ENCODE results near the gene CCDC170.

The CCDC170 gene

DNA sequence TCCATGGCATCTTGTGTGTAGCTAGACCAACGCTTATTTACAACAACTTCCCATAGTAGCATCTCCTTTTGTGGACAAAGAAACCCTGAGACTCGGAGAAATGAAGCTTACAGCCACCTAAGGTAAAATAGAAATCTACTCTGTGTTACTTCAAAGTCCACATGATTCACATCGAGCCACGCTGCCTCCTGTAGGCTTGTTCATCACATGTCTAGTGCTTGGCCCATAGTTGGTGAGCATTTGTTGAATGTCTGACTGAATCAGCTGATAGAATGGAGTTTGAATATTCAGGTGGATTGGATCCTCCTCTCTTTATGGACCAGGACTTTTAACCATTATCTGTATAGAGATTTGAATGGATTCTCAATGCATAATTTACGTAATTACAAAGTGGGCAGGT is 130.7 kb downstream of the CCDC170 start:
- DNase-seq: no peak

DNA sequence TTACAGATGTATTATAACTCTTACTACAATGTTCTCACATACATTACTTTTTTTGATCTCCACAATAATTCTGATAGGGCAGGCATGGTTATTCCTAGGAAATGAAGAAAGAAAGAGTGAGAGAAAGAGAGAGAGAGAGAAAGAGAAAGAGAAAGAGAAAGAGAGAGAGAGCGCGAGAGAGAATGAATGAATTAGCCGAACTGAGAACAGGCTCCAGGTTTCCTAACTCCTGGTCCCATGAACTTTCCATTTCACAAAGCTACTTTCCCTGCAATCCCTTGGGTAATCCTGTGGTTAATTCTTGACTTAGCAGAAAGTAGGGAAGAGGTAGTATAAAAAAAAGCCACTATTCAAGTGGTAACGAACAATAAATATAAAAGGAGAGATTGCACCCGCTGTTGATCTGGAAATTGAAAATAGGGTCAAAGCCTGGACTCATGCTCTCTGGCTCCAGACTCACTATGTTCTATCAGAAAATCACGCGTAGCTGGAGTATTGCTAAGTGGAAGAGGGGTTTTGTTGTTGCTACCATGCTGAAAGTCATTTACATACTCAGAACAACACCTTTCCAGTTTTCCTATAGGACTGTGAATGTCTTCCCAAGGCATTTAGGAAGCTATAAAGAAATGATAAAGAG is 131.2 kb downstream of the CCDC170 start:
- no peak for DNase-seq

DNA sequence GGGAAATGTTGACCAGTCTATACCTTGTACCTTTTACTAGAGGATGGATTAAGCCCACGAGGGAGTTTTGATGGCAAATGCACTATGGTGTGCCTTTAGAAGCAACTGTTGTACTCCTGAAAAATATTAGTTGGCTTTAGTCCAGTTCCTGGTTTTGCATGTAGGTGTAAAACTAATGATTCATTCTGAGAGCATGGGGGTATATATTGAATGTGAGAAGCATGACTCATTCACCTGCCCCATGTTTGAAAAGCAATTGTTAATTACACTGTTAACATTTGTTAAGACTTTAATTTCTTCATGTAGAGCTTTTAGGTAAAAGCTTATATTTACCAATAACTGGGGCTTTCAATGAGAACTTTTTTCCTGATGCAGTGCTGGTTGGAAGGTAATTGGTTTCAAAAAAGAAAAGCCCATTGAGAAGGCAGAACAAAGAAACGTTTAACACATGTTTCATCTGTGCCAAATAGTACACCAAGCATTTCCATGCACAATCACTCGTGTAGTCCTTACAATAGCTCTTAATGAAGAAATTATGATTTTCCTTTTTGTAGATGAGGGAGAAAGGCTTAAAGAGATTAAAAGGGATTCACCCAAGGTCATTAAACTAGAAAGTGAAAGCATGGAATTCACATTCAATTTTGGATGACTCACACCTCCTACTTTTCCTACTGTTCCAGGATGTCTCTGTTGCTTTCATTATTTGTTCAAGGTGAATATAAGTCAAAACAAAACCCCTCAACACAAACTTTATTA is 134.1 kb downstream of the CCDC170 start:
- DNase-seq: no peak

GRCh38 chr6:151629791-151630190 is 136.0 kb downstream of the CCDC170 start:
- no peak for DNase-seq

- DNase-seq: no peak
Measured at GRCh38 chr6:151630387-151630786, 136.6 kb downstream of the CCDC170 start.

DNA sequence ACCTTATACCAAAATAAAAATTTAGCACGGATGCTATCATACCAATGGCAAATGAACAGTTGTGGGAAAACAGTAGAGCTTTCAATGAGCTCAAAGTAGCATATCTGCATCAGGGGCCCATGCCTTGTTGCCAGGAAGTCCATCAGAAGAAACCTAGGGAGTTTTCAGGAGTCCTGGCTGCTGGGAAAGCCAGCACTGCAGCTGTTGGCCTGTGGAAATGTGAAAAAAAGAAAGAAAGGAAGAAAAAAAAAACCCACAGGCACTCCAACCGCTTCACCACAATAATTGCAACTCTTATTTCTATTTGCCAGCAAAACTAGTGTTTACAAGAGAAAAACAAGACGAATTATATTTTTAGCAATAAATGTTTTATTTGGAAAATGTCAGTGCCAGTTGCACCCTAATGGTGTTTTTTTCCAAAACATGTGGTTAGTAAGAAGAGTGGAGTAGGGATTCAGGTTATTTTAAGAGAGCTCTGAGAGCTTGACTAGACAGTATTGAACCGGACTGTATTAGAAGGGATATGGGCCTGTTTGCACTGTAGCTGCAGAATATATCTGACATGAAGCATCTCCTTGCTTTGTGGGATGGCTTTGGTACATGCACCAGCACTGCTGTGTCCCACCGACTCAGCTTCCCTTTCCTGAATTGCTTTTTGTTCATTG is 137.3 kb downstream of the CCDC170 start:
- no peak for DNase-seq

DNA sequence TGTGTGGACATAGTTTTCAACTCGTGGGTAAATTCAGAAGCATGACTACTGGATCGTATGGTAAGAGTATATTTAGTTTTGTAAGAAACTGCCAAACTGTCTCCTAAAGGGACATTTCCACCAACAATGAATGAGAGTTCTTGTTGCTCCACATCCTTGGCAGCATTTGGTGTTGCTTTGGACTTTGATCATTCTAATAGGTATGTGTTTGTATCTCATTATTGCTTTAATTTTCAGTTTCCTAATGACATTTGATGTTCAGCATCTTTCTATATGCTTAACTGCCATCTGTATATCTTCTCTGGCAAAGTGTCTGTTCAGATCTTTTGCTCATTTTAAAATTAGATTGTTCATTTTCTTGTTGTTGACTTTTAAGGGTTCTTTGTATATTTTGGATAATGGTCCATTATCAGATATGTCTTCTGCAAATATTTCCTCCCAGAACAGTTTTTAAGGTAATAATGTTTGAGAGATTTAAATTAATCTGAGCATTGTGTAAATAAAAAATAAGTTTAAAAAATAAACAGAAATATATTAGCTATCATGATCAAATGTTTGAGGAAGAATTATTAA is 138.7 kb downstream of the CCDC170 start:
- DNase-seq: no peak

DNA sequence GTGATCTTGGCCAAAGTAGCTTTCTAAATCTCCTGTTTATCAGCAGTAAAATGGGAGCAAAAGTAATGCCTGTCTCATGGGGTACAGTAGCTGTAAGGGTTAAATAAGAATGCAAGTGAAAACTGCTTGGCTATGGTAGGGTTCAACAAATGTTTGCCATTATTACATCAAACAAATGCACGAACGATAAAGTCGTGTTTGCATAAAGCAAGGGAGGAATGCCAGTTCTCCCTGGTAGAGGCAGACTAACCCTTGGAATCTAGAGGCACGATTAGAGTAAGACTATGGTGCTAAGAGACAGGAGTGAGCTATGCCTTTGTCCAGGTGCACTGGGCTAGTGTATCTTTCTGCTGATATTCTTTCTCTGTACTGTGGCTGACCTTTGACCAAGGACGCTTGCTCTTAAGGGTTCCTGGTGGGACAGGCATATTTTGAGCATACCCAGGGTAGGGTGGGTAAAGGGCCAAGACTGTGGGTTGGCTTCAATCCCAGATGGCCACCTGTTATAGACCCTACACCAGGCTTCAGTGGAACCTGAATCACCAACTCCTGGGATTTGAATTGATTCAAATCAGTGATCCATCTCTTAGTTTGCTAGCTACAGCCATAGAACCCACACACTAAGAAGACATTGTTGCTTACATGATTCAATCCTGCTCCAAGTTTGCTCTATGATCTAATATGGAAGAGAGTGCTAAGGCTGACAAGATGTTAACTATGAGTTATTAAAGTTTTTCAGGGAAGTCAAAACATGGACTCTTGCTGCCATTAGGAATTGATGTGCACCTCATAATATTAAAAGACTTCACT is 139.9 kb downstream of the CCDC170 start:
- no peak for DNase-seq

GRCh38 chr6:151634336-151634720 is 140.5 kb downstream of the CCDC170 start:
- no peak for DNase-seq

DNA sequence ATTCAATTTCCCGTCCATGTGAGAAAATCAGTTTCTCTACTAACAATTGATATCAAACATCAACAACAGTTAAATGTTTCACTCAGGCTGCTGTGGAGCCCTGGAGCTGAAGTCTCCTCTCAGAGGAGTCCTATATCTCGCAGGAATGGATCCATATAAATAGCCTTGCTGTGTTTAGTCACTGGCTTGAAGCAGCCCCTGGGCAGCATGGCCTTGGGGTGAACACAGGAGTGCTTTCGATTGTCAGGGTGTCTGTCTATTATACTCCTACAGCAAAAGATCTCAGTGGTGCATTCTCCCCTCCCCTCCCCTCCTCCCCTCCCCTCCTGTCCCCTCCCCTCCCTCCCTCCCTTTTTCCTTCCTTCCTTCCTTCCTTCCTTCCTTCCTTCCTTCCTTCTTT is 141.9 kb downstream of the CCDC170 start:
- no peak for DNase-seq

DNA sequence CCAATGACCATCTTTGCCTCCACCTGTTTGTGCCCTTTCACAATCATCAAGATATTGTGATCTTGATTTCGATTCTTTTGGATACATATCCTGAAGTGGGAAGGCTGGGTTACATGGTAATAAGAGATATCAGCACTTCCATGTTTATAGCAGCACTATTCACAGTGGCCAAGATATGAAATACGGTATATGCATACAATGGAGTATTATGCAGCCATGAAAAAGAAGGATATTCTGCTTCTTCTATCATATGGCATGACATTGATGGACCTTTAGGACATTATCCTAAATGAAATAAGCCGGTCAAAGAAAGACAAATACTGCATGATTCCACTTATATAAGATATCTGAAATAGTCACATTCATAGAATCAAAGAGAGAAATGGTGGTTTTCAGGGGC is 144.0 kb downstream of the CCDC170 start:
- no peak for DNase-seq

DNA sequence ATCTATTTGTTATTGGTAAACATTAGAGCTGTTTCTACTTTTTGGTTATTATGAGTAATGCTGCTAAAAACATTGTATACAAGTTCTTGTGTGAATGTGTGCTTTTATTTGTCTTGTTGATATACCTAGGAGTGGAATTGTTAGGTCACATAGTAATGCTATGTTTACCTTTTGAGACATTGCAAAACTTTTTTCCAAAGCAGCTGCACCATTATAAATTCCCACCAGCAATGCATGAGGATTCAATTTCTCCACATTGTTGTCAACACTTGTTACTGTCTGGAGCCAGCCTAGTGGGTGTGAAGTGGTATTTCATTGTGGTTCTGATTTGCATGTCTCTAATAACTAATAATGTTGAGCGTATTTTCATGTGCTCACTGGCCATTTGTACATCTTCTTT is 145.9 kb downstream of the CCDC170 start:
- no peak for DNase-seq

DNA sequence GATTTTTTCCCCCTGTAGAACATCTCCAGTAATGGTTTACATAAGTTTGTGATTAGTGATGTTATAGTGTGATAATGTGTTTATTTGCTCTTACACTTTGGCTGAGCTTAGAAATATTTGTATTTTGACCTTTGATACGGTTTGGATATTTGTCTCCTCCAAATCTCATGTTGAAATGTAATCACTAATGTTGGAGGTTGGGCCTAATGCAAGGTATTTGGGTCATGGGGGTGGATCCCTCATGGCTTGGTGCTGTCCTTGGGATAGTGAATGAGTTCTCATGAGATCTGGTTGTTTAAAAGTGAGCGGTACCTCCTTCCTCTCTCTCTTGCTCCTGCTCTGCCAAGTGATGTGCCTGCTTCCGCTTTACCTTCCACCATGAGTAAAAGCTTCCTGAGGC is 147.2 kb downstream of the CCDC170 start:
- DNase-seq: no peak

DNA sequence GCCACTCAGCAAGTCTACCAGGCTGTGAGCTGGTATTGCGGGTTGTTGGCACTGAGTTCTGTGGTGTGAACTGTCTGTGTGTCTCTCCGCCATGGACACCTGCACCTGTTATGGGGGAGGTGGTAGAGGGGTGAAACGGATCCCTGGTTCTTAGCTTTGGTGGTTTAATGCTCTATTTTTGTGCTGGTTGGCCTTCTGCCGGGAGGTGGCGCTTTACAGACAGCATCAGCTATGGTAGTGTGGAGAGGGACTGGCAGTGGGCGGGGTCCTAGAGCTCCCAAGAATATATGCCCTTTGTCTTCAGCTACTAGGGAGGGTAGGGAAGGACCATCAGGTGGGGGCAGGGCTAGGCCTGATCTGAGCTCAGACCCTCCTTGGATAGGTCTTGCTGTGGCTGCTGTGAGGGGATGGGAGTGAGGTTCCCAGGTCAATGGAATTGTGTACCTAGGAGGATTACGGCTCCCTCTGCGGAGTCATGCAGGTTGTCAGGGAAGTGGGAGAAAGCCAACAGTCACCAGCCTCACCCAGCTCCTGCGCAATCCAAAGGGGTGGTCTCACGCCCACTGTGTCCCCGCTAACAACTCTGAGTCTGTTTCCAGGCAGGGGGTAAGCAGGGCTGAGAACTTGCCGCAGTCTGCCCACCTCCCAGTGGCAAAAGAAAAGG is 154.3 kb downstream of the CCDC170 start:
- no peak for DNase-seq

DNA sequence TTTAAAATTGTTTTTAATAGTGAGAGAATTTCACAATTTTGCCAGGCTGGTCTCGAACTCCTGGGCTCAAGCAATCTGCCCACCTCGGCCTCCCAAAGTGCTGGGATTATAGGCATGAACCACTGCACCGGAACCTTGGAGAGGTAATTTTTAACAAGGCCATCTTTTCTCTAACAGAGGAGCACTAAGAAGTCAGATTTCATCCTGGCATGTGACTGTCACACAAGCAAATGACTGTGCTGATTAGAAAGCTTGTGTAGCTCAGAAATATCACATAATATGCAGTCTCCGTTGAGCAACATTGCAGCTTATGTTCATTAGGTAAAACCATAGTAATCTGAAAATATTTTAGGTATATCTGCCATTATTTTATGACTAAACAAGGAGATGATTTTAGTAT is 156.0 kb downstream of the CCDC170 start:
- no peak for DNase-seq

DNA sequence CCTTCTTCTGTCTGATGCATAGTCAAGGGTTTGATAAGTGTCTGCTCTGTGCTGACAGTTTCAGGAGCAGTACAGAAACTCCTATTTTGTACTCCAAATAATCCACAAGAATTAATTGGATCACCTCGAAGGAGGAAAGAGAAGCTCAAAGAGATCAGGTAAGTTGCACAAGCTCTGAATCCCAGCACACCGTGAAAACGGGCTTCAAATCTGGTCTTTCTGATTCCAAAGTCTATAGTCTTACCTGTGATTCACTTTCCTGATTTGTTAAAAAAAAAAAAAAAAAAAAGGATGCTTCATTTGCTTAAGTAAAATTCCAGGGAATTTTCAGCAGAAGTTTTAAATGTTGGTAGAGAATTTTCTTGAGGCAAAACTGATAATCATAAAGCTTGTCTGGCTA is 157.8 kb downstream of the CCDC170 start:
- no peak for DNase-seq

DNA sequence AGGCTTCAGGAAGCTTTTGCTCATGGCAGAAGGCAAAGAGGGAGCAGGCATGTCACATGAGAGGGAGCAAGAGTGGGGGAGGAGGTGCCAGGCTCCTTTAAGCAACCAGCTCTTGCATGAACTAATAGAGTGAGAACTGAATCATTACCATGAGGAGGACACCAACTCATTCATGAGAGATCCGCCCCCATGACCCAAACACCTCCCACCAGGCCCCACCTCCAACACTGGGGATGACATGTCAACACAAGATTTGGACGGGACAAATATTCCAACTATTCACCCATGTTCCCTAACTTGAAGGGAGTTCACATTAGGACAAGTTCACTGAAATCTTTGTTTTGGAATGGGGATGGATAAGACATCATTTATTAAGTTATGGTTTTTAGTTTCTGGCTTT is 158.5 kb downstream of the CCDC170 start:
- no peak for DNase-seq

DNA sequence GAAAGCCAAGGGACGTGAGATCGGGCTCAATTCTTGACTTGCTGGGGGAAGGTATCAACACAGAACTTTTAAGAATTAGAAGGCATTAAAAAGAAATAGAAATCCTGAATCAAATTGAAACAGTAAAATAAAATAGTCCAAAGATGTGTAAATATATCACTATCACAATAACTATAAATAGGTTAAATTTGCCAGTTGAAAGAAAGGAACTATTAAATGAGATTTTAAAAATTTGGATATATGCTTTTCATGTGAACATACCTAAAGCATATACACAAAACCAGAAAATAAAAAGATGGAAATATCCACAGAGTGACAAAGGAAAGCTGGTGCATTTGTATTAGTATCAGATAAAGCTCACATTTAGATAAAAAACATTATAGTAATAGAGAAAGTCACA is 161.3 kb downstream of the CCDC170 start:
- no peak for DNase-seq

- DNase-seq: no peak
Measured at GRCh38 chr6:151656392-151656791, 162.6 kb downstream of the CCDC170 start.

DNA sequence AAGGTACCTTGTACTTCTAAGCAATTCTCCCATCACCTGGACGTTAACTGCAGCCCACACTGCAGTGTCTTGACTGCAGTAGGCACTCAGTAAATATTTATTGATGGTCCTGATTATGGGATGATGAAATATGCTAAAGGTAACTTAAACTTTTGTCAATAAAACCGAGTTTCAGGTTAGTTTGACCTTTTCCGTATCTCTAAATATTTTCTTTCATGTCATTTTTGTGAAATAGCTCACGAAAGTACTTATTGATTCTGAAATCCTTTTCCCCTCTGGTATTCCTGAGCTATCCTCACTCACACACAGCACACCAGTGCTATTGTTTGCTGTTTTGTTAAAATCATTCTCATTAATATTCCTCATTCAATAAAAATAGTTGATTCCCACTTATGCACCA is 164.3 kb downstream of the CCDC170 start:
- no peak for DNase-seq

- no peak for DNase-seq
Measured at GRCh38 chr6:151659212-151659611, 165.4 kb downstream of the CCDC170 start.

DNA sequence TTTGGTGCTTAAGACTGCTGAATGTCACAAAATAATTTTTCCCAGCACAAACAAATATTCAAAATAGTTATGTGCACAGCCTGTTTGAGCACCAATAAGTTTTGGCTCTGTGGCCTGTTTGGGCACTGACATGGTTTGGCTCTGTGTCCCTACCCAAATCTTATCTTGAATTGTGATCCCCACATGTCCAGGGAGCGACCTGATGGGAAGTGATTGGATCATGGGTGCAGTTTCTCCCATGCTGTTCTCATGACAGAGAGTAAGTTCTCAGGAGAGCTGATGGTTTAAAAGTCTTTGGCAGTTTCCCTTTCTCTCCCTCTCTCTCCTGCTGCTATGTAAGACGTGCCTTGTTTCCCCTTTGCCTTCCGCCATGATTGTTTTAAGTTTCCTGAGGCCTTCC is 167.7 kb downstream of the CCDC170 start:
- DNase-seq: no peak

DNA sequence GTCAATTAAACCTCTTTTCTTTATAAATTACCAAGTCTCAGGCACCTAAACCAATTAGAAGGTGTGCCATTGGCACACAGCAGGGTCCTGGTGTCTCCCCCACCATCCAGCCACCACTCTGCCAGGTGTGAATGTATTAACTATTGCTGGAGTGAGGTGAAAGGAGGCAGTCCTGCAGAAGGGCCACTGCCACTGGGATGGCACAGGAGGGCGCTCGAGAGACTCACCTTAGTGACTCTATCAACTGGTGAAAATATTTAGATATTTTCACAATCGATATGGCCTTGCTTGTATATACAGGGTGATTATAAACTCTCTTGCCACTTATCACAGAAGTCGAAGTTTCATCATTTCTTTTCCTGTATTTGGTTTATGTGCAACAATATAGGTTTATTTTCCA is 168.1 kb downstream of the CCDC170 start:
- no peak for DNase-seq

Data from AML-193 (cell line).